HG03175 (cell line): ENCODE measurements around the gene S100PBP.

Experiments used
- ATAC-seq: cut with Tn5 transposase; IDR thresholded peaks from one replicate; pipeline ENCODE4 v1.9.1; 2021; ENCODE audit warnings: mild to moderate bottlenecking, moderate library complexity; ENCODE audit not compliant: unreplicated experiment

Gene S100PBP

DNA sequence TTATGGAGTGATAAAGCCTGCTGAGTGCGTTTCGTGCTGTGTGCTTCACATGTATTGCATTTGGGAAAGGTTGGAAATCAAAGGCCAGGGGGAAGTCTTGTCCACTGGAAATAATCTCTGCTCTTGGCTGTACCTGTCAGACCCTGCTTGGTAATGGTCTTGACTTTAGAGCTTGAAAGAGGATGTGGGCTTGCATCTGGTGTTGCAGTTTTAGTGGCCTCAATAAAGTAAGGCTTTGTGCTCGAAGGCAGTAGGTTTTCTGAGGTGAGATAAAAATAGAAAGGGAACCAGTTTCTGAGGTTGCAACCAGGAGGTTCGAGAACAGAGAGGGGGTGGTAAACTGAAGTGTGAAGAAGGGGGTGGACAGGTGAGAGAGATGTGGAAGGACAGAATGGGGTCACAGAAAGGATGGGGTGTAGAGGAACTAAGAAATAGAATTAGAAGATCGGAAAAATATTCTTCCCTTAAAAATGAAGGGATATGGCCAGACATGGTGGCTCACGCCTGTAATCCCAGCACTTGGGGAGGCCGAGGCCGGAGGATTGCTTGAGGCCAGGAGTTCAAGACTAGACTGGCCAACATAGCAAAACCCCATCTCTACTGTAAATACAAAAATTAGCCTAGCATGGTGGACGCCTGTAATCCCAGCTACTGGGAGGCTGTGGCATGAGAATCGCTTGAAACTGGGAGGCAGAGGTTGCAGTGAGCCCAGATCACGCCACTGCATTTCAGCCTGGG lies 1.5 kb downstream of the S100PBP start:
- peak; percentile 31 for ATAC-seq

DNA sequence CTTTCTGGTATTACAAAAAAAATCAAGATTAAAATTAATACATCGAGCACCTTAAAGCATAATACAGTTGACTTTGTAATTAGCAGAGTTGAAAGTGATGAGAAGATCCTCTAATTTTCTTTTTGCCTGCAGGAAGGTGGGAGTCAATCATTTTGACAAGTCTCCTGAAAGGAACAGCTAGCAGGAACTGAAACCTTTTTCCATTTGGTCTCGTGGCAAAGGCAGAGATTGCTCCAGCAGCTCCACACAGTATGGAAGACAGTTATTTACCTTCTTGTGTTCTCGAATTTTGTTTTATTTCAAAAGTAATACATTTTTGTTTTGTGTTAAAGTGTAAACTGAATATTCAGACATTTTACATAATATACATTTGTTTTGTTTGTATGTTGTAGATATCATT lies 7.7 kb downstream of the S100PBP start:
- no peak for ATAC-seq

DNA sequence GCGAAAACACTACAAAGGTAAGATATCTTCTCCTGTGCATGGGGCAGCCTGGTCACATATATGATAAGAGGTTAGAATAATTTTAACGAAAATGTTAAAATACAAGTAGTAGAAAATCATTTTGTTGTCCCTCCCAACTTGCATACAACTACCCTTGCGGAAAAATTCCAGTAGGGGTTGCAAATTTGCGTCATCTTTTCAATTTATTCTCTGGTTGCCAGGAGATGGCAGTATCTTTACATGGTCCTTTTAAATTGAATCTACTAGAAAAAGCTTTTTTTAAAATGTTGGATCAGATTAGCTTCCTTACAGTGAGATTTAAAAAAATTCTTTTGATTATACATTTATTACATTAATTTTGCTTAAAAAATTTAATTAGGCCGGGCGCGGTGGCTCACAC lies 10.9 kb downstream of the S100PBP start:
- ATAC-seq, result no peak

DNA sequence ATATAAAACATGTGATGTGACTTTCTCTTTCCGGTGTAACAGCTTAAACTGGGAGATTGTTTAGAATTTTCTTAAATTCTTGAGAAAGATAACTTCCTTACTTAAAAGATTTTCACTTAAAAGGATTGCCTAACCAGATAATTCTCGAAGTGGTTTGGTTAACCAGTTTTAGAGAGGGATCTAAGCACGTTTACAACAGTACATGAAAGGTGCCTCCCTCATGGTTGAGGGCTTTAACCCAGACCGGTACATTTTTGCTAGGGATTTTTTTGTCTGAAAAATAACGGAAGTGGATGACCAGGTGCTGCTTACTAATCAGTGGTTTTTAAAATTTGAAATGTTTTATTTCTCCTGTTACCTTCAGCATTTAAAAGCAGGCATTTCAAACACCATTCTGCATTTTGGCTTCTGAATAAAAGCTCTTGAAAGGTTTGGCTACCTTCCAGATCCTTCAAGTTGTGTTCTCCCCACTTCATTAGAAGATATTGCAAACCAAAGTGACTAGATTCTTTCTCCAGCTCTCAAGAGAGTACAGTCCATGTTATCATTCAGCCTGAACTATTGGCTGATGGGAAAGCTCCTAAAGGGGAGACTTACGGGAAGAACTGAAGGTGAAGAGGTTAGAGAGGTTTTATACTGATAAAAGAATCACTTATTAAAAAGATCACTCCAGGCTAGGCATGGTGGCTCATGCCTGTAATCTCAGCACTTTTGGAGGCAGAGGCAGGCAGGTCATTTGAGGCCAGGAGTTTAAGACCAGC lies 12.8 kb downstream of the S100PBP start:
- no peak for ATAC-seq

DNA sequence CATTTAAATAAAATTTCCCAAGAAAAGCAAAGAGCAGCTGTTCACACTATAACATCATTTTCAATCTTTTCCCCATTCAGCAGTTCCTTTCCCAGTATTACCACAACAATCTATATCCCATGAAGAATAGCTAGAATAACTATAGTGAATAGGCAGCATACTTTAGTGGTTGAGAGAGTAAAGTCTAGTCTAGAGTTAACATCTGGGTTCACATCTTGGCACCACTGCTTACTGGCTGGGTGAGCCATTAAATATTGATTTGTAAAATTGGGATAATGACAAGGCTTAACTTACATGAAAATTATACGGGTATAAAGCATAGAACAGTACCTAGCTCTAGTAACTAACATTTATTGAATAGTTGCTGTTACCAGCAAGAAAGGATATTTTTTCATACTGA lies 14.4 kb downstream of the S100PBP start:
- no peak for ATAC-seq

DNA sequence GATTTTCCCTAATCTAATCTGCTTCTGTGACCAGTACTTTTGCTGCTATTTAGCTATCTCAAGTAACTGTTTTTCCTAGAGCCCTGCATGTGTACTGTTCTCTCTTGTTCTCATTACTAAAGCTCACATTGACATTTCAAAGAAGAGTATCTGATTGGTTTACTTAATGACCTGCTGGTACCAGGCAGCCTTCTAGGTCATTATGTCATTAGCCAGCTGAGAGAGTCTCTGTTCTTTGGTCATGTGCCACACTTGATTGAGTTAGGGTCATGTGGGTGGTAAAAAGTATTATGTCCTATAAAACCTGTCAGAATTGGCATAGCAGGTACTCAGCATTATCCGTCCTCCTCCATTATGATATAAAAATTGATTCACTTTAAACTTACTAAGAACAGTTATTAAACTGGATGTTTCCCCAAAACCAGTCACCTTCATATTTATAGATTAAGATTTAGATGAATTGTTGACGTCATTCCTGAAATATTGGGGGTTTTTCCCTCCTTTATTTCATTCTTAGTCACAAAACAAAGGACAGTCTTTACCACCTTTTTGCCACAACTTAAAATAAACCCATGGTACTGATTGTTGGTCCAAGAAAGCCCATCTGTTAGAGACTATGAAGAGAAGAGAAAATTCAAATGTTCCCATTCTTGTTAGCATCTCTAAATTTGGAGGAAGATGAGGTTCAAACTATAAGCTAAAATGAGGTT lies 31.1 kb downstream of the S100PBP start:
- no peak for ATAC-seq

DNA sequence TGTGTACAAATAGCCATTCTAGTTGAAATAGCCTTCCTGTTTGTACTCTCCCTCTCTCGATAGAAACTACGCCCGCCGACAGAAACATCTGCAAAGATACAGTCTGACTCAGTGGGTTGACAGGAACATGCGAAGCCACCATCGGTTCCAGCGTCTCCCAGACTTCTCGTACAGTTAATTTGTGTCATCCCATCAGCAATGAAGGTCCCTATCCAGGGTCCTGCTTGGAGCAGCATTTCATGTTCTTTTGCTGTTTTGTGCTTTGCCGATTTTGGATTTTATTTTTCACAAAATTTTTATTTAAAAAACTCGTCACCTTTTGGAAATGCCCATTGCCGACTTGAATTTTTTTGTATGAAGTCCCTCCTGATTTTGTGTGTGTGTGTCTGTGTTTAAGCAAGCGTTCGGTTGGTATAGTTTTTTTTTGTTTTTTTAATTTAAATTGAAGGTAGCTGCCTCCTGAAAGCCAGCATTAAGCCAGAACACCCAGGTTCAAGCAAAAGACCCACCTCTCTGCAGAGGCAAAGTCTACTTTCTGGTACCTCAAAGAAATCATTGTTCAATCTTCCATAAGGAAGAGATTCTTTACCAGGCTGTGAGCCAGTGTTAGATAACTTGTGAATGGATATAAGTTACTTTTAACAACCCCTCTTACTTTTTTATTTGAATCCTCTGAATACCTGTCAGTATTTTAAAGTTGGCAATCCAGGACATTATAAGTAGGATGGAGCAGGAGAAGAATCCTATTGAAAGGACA lies 38.6 kb downstream of the S100PBP start:
- no peak for ATAC-seq

DNA sequence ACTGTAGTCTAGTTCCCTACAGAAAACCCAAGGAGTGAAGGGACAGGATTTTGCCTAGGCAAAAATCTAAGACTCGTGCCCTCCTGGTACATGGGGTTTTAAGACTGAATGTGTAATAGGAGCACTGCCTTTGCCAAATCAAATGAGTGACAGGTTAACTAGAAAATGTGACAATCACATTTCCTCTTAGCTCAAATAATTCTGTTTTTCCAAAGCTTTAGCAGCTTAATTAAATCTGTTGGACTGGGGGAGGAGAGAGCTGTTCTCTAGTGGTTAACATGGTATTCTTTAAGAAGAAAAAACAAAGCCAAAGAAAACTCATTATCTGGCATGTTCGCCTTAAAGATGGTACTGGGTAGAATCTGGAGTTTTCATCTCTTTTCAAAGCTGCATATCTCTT lies 40.7 kb downstream of the S100PBP start:
- no peak for ATAC-seq

DNA sequence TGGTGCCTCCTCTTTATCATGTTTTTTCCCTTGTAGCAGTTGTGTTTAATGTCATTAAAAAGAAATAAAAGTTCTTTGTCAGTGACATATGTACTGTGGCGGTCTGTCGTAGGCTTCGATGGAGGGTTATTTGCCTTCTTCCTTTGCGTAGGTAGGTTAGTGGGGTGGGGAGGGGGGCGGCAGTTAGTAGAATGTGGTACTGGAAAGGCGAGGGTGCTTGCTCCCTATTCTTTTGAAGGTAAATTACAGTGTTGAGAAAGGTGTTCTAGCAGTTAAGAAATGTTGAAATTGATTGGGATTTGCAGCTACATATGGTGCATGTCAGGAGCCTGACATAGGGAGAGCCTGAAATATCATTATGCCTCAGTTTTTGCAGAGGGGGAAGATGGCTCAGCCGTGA lies 41.3 kb downstream of the S100PBP start:
- ATAC-seq, result no peak

DNA sequence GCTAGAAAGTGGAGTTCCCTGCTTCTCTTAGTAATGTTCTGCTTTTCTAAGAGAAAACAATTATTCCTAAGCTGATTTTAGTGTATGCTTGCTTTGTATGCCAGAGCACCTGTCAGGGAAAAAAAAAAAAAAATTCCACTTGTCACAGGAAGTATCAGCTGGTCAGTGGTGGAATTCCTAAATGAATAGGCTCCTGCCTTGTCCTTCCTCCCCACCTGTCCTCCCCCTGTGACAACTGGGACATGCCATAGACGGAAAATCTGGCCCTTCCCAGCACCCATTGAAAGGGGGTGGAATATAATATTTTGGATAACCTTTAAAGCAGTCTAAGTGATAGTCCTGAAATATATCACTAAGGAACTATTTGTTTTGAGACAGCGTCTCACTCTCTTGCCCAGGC lies 42.5 kb downstream of the S100PBP start:
- no peak for ATAC-seq

DNA sequence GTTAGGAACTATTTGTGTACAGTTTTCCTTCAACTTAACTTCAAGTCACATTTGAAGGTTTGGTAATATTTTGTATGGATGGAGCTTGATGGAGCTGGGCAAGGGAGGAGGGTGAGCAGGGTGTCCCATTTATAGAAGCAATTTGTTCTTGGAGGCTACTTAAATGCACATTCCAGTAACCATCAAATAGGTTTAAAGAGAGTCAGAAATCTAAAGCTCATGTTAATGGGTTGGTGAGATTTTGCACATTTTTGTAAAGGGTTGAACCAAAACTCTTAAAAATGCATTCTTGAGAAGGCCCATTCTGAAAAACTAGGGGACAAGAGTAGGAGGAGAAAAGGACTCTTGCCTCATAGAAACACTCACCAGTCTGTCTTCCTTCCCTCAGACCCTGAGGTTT lies 43.1 kb downstream of the S100PBP start:
- ATAC-seq, result no peak

DNA sequence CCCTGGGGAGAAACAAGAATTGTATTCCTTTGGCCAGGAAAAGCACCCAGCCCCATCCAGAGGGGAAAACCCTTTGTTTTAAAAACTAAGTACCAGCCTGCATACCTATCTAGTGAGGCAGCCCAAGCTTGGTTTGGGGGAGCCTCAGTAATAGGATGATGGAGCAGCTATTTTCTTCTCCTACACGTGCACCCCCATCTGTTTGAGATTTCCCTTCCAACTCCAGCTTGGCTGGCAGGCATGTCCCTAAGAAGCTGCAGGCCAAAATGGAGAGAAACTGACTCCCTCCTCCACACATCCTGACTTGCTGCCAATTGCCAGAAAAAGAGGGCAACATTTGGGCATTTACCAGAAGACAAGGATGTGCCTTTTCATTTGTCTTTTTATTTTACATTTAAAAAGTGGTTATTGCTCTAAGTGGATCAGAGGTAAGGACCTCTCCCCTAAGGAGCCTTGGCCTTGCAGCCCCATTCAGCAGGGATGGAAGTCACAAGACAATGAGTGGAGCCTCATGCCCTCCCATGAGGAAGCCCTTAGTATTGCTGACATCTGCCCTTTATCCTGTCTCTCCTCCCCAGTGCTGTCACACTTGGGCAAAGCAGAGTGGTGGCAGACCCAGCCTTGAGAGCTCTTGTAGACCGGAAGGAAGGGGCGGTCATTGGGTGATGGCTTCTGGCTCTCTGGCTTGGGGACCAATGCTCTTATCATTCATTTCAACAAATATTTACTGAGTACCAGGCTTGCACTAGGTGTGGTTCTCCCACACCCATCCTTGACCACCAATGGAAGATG lies 44.6 kb downstream of the S100PBP start:
- no peak for ATAC-seq

DNA sequence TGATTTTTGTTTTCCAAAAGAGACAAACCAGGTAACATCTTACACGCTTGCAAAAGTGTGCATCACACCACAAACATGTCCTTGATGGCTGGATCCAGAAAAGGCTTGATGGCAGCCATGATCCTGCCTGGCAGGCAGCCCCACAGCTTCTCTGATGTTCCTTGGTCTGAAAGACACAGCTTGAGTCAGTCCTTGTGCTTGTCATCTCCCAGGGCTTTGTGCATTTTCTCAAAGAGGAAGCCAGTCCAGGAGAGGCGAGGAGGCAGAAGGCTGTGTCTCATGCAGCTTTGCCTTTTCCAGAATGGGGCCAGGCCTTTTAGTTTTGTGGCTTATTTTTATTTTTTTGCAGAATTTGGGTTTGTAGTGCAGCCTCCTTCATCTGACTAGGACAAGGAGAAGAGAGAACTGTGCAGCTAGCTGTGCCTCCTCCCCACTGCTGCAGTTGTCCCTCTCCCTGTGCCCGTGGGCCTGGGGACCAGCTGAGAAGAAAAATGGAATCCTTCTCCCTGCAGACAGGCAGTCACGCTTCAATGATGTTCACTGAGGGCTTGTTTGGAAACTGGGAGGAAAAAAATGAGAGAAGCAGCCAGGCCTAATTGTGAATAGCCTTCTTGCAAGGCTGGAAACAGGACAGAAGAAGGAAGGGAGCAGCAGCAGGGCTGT lies 45.9 kb downstream of the S100PBP start:
- no peak for ATAC-seq

DNA sequence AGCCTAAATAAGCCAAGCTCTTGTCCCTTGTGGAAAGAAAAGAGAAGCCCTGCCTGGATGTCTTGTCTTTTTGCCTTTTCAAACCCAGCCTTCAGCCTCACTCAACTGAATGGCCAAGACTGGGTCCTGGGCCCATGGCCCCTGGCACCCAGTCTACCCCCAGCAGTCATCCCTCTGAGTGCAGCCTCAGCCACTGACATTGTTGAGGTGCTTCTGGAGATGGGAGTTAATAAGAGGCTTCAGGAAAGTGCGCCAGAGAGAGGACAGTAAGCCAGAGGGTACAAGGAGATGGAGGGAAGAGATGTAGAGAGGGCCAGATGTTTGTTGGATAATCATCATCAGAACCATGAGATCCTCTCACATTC lies 46.4 kb downstream of the S100PBP start:
- no peak for ATAC-seq

DNA sequence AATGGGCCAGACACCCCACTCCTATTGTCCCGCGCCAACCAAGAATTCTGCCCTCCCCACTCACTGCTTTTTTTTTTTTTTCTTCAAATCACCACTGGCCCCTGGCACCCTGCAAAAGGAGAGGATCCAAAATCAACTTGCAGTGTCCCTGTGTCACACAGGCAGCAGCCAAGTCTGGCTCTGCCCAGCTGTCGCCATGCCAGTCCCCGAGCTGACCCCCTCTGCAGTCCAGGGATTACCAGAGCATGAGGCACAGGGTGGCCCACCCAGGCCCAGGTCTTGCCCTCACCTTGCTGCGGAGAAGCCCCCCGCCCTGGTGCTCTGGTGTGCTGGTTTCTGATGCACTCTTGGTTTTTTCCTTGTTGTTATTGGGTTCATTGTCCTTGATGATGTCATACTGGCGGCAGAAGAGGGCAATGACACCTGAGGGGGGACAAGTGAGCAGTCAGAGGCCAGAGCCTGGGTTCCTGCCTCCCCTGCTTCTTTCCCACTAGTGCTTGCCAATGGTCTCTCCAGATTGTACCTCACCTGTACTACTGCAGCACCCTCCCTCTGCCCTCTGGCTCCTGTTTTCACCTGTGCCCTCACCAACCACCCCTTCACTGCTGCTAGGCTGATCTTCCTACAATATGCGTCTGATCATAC lies 47.0 kb downstream of the S100PBP start:
- no peak for ATAC-seq

DNA sequence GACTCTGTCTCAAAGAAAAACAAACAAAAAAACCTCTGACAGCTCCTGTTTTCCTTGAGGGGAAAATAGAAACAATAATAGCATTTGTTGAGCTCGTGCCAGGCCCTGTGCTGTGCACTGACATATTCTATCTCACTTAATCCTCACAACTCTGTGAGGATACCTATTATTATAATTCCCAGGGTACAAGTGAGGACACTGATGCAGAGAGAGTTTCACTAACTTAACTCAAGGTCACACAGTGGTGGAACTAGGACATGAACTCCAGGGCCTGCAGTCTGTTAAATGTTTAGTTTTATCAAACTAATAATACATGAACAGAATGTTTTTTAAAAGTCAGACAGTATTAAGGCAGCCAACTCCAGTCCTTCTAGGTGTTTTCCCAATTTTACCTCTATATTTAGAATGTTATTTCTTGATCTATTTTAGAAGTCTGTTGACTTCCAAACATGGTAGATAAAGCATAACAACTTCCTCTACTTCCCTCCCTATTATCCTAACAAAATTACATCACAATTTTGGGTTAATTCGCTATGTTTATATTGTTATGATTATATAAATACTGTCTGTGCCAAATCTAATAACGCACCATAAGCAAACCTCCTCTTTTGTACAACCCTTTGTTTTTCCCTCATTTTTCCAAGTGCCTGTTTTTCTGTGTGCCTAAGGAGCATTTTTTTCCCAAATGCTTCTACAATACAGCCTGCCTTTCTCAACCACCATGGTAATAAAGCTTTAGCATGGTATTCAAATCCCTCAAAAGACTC lies 48.4 kb downstream of the S100PBP start:
- ATAC-seq, result no peak

DNA sequence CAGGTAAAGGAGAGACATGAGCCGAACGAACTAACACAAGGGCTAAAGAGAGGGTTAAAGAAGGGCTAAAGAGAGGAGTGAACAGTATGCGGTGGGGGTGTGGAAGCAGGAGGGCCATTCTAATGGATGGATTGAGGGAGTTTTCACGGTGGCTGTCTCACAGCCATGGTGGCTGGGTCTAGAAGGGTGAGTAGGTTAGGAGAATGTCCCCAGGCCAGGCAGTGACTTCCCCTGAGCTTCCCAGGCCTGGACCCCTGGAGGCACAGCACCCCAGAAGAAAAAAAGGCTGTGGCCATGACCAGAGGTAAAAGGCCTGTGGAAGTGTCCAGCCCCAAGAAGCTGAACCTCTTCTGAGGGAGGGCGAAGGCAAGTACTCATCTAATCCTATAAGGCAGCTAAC lies 49.7 kb downstream of the S100PBP start:
- no peak for ATAC-seq

DNA sequence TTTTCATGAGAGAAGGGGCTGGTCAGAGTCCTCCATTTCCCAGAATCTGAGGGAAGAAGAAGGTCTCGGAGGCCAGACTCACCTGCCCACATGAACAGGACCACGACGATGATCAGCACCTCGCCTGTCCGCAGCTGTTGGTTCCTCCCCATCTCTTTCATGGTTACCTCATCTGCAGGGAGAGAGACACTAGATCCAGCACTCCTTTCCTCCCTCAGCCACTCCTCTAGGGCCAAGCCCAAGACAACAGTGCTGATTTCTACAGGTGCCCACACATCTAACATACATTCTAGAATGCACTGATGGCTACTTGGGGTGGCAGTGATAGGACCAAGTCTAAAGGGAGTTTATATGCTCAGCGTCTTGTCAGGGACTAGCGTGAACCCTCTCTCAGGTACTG lies 50.2 kb downstream of the S100PBP start:
- ATAC-seq, result no peak

DNA sequence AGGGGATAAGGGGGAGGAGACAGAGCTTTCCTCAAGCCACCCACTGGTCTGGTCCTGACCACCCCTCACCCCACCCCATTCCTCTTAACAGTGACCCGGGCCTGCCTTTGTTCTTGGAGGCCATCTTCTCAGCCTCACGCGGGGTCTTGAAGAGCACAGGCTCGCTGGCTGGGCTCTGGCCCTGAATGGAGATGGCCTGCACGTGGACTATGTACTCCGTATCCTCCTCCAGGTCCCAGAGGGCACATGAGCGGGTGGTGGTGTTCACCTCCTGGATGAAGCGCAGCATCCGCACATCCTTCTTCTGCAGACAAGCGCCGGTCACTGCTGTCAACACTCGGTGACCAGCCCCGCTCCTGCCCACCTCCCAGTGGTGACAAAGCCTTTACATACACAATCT lies 50.6 kb downstream of the S100PBP start:
- ATAC-seq, result no peak
